ENCODE results near the gene SF3B6.

SF3B6 gene

DNA sequence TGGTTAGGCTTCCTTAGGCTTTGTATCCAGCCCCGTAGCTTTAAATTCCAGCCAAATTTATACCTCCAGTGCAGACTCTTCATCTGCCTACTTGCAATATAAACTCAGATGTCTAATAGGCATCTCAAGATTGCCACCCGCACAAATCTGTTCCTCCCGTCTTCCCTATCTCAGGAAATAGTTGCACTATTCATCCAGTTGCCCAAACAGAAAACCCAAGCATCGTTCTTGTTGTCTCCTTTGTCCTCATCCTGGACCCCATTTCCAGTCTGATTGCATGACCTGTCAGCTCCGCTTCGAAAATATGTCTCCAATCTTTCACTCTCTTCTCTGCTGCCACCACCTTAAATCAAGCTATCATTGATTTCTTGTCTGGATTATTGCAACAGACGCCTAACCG, 24.3 kb downstream of the SF3B6 start:
- no peaks in the 10 kb centered on the region for H4K20me1 ChIP-seq (ENCODE audit: insufficient read depth, low read length, poor library complexity, severe bottlenecking)
- no peaks in the 10 kb centered on the region for H3K9me2 ChIP-seq (replicated peaks; ENCODE audit: low read depth, low read length)
- no peak overlapping the region for H2AFZ ChIP-seq (ENCODE audit: low read length)
- TF ChIP-seq, protein P1, sequence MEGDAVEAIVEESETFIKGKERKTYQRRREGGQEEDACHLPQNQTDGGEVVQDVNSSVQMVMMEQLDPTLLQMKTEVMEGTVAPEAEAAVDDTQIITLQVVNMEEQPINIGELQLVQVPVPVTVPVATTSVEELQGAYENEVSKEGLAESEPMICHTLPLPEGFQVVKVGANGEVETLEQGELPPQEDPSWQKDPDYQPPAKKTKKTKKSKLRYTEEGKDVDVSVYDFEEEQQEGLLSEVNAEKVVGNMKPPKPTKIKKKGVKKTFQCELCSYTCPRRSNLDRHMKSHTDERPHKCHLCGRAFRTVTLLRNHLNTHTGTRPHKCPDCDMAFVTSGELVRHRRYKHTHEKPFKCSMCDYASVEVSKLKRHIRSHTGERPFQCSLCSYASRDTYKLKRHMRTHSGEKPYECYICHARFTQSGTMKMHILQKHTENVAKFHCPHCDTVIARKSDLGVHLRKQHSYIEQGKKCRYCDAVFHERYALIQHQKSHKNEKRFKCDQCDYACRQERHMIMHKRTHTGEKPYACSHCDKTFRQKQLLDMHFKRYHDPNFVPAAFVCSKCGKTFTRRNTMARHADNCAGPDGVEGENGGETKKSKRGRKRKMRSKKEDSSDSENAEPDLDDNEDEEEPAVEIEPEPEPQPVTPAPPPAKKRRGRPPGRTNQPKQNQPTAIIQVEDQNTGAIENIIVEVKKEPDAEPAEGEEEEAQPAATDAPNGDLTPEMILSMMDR (conservative IDR thresholded peaks at IDR 0.05; ENCODE audit: low read length), result no peak
- no peak for TF ChIP-seq EZH2phosphoT487 (IDR thresholded peaks at IDR 0.05; ENCODE audit: borderline replicate concordance)
- no peak overlapping the region for H3K4me2 ChIP-seq (ENCODE audit: low read depth, low read length, poor library complexity, severe bottlenecking)
- H3K36me3 ChIP-seq (ENCODE audit: insufficient read depth, low read length), result no peaks in the 10 kb centered on the region
- no peaks in the 10 kb centered on the region for H3K9me3 ChIP-seq (ENCODE audit: insufficient read depth, low read depth, low read length)
- peaks cover 10% of the 10 kb centered on the region for H3K4me1 ChIP-seq (ENCODE audit: insufficient read depth, low read length, poor library complexity, severe bottlenecking)
- no peaks in the 10 kb centered on the region for H3K27me3 ChIP-seq (ENCODE audit: insufficient read depth, low read length, poor library complexity, severe bottlenecking)
- H3K79me2 ChIP-seq (ENCODE audit: insufficient read depth, low read length), result peaks cover 3% of the 10 kb centered on the region; the same call in 1 of the 2 replicates
- no peaks in the 10 kb centered on the region for H3F3A ChIP-seq (ENCODE audit: low read depth)
- no peak overlapping the region for H3K9ac ChIP-seq (ENCODE audit: low read depth, low read length, poor library complexity, severe bottlenecking)
- no peak overlapping the region for H3K4me3 ChIP-seq (ENCODE audit: low read length, poor library complexity, severe bottlenecking)

DNA sequence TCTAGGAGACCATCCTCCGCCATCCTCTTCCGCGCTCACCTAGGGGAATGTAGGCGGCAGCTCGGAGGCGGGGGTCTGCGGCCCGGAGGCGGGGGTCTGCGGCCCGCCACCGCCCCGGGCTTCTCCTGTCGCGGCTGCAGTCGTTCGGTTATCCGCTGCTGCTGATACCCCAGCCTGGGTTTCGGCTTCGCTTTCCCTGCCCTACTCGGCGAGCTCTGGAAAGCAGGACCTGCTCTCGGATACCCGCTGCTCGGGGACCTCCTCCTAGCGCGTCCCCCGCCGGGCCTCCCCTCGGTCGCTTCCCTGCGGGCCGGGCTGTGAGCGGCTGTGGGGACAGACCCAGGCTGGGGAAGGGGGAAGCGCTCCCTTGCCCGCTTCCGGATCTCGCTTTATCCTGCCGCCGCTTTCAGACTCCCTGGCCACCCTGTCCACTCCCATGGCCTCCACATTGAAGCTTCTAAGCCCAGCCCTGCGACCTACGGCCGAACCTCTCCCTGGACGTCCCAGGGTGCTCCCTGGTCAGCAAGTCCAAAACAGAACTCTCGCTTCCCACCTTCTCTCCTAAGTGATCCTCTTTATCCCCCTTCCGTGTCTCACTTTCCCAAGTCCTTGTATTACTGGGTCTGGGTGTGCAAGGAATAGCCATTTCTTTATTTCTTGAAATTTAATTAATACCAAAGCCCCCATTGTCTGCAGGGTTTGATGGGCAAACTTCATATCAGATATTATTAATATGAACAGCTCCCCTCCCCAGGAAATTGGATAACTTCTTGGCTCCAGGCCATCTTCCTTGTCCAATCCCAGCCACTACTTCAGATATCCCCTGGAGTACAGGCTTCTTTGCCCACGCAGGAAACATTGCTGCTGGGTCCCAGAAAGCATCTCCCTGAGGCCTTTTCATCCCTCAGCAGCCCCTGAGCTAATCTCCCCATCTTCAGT, 25.8 kb downstream of the SF3B6 start:
- Histone ChIP-seq H3K9ac (ENCODE audit: low read depth, low read length, poor library complexity, severe bottlenecking) (no peak overlapping the region), H3K27me3 (ENCODE audit: insufficient read depth, low read length, poor library complexity, severe bottlenecking) (no peaks in the 10 kb centered on the region)

DNA sequence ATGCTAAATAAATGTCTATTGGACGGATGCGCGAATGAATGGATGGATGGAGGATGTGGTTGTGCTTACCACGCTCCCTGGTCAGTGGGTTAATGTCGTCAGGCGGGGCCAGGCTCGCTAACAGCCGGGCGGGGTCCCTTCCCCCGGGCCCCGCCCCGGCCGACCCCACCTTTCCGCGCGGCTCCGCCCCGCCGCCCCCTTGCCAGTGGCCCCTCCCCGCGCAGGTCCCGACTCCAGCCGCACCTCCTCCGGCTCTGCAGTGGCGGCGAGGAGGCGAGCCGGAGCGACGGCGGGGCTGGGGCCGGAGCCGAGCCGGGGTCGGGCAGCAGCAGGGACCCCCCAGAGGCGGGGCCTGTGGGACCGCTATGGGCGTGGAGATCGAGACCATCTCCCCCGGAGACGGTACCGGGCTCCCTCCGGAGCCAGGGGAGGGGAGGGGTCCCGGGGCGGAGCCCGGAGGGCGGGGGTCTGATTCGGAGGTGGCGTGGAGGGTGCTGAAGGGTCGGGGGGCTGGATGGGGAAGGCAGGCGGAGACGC, 26.6 kb downstream of the SF3B6 start, which contains the start of gene FKBP1B:
Gene FKBP1B, plus strand, starts transcription at position 257 of the 537 bp plus-strand sequence. Its CDS starts 109 bp downstream, at position 366.
- no peaks in the 10 kb centered on the region for H3K9me2 ChIP-seq (replicated peaks; ENCODE audit: low read depth, low read length)
- H3K9ac ChIP-seq (ENCODE audit: low read depth, low read length, poor library complexity, severe bottlenecking), result no peak within 1 kb of the TSS
- H2AFZ ChIP-seq (ENCODE audit: low read length), result peak within 1 kb of the TSS; percentile 65
- H3K4me2 ChIP-seq (ENCODE audit: low read depth, low read length, poor library complexity, severe bottlenecking), result peak within 1 kb of the TSS; percentile 66
- peaks cover 21% of the 10 kb centered on the region for H3K4me1 ChIP-seq (ENCODE audit: insufficient read depth, low read length, poor library complexity, severe bottlenecking)
- no peaks in the 10 kb centered on the region for H4K20me1 ChIP-seq (ENCODE audit: insufficient read depth, low read length, poor library complexity, severe bottlenecking)
- H3K27me3 ChIP-seq (ENCODE audit: insufficient read depth, low read length, poor library complexity, severe bottlenecking), result no peaks in the 10 kb centered on the region
- H3F3A ChIP-seq (ENCODE audit: low read depth), result no peaks in the 10 kb centered on the region
- no peaks in the 10 kb centered on the region for H3K9me3 ChIP-seq (ENCODE audit: insufficient read depth, low read depth, low read length)
- H3K36me3 ChIP-seq (ENCODE audit: insufficient read depth, low read length), result no peaks in the 10 kb centered on the region
- peak within 1 kb of the TSS; percentile 70 for H3K4me3 ChIP-seq (ENCODE audit: low read length, poor library complexity, severe bottlenecking)
- H3K79me2 ChIP-seq (ENCODE audit: insufficient read depth, low read length), result peaks cover 19% of the 10 kb centered on the region
- TF ChIP-seq, protein P1 (conservative IDR thresholded peaks at IDR 0.05; ENCODE audit: low read length), result no peak
- TF ChIP-seq EZH2phosphoT487 (IDR thresholded peaks at IDR 0.05; ENCODE audit: borderline replicate concordance), result no peak

More for the DNA sequence above, 25.8 kb downstream of the SF3B6 start:
- H3K79me2 ChIP-seq (ENCODE audit: insufficient read depth, low read length), result peaks cover 13% of the 10 kb centered on the region
- H4K20me1 ChIP-seq (ENCODE audit: insufficient read depth, low read length, poor library complexity, severe bottlenecking), result no peaks in the 10 kb centered on the region
- peak overlapping the region; percentile 66 for H3K4me2 ChIP-seq (ENCODE audit: low read depth, low read length, poor library complexity, severe bottlenecking)
- no peaks in the 10 kb centered on the region for H3F3A ChIP-seq (ENCODE audit: low read depth)
- TF ChIP-seq, protein P1 (conservative IDR thresholded peaks at IDR 0.05; ENCODE audit: low read length), result no peak
- TF ChIP-seq EZH2phosphoT487 (IDR thresholded peaks at IDR 0.05; ENCODE audit: borderline replicate concordance), result no peak
- no peaks in the 10 kb centered on the region for H3K9me2 ChIP-seq (replicated peaks; ENCODE audit: low read depth, low read length)
- H3K9me3 ChIP-seq (ENCODE audit: insufficient read depth, low read depth, low read length), result no peaks in the 10 kb centered on the region
- H3K4me1 ChIP-seq (ENCODE audit: insufficient read depth, low read length, poor library complexity, severe bottlenecking), result peaks cover 21% of the 10 kb centered on the region
- H3K4me3 ChIP-seq (ENCODE audit: low read length, poor library complexity, severe bottlenecking), result peak overlapping the region; percentile 70
- H2AFZ ChIP-seq (ENCODE audit: low read length), result peak overlapping the region; percentile 65; the same call in 1 of the 2 replicates
- H3K36me3 ChIP-seq (ENCODE audit: insufficient read depth, low read length), result no peaks in the 10 kb centered on the region
